ENCODE results near the gene ZNF197. TPM values are rescaled to one million over a fixed set of nuclear protein-coding genes. Genes with fewer than 3 reads are reported as not detected.
A peak's percentile ranks its signal among the peaks of the same experiment; 100 is the strongest.

ZNF197 gene
- total and polyA plus RNA-seq, 2 experiments from 2014 or later = 13.0 to 52.5 TPM

DNA sequence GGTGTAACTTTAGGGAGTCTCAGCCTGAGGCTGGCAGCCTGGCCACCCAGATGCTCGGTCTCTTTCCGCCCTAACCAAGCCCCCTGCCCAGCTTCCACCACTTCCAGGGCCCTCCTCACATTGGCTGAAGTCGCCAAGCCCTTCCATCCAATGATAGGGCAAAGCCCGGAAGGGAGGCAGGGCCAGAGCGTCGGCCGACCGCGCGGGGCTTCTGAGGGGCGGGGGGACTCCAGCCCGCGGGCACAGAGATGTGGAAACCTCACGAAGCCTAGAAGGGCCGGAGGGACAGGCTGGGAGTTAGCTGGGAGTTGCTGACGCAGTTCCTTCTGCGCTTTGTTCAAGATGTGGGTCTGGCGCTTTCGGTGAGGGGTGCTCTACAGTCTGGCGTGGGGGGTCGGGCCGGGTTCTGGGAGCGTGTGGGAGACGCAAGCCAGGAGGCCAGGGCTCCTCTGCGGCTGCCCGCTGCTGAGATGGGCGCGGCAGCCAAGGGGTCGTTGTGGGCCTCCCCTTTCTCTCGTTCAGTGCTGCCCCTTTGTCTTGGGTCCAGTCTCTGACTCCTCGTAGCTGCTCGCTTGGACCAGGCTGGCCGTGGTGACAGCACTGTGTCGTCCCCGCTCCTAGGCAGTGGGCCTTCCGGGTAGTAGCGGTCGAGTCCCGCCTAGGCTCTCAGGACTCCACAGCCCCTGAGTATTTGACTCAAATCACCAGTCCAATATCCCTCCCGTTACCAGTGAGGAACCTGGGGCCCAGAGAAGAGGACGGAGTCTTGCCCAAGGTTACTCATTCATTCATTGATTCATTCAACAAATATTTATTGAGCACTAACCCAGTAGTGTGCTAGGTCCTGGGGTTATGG, 40.0 kb upstream of the ZNF197 start, which contains the start of gene ZNF660:
TSS of gene ZNF660 (plus strand) at position 319 of the 856 bp plus-strand sequence. CDS start 9,230 bp downstream, outside the sequence.
- no peaks in the 10 kb centered on the region for H3K27me3 ChIP-seq
- H3K36me3 ChIP-seq = peaks cover 24% of the 10 kb centered on the region
- peak within 1 kb of the TSS; percentile 60 for H3K4me3 ChIP-seq
- TF ChIP-seq, protein P1, sequence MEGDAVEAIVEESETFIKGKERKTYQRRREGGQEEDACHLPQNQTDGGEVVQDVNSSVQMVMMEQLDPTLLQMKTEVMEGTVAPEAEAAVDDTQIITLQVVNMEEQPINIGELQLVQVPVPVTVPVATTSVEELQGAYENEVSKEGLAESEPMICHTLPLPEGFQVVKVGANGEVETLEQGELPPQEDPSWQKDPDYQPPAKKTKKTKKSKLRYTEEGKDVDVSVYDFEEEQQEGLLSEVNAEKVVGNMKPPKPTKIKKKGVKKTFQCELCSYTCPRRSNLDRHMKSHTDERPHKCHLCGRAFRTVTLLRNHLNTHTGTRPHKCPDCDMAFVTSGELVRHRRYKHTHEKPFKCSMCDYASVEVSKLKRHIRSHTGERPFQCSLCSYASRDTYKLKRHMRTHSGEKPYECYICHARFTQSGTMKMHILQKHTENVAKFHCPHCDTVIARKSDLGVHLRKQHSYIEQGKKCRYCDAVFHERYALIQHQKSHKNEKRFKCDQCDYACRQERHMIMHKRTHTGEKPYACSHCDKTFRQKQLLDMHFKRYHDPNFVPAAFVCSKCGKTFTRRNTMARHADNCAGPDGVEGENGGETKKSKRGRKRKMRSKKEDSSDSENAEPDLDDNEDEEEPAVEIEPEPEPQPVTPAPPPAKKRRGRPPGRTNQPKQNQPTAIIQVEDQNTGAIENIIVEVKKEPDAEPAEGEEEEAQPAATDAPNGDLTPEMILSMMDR (IDR thresholded peaks at IDR 0.05; ENCODE audit: low read depth, low read length) = no peak
- H3K9me3 ChIP-seq (ENCODE audit: low read depth) = no peaks in the 10 kb centered on the region
- H3K4me1 ChIP-seq (ENCODE audit: low read depth) = peaks cover 12% of the 10 kb centered on the region
- H3K27ac ChIP-seq = peak within 1 kb of the TSS; percentile 84
- peak; percentile 90 to 97 for DNase-seq (ENCODE audit: low read depth in 1 of 2, low spot score in 1 of 2)

DNA sequence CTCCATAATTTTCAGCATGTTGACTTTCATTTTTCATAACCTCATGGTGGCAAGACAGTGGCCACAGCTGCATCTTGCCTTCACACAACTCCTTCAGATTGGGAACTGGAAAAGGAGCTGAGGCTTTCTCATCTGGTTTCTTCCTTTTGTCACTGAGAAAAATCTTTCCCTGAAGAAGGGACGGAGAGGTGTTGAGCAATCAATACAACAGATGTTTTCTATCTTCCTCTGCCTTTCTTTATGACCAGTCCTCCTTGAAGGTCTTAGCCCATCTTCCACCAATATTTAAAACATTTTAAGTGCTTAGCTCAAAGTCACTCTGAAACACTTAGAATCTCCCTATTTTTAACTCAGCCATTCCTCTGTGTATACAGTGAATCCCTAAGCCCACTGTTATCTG, 28.2 kb upstream of the ZNF197 start:
- Histone ChIP-seq H3K36me3 (peaks cover 18% of the 10 kb centered on the region), H3K9me3 (ENCODE audit: low read depth) (no peaks in the 10 kb centered on the region), H3K27me3 (no peaks in the 10 kb centered on the region), H3K27ac (no peak overlapping the region), H3K4me1 (ENCODE audit: low read depth) (no peaks in the 10 kb centered on the region), H3K4me3 (no peak overlapping the region)
- no peak for DNase-seq (ENCODE audit: low read depth in 1 of 2, low spot score in 1 of 2)
- TF ChIP-seq, protein P1 (IDR thresholded peaks at IDR 0.05; ENCODE audit: low read depth, low read length) = no peak

DNA sequence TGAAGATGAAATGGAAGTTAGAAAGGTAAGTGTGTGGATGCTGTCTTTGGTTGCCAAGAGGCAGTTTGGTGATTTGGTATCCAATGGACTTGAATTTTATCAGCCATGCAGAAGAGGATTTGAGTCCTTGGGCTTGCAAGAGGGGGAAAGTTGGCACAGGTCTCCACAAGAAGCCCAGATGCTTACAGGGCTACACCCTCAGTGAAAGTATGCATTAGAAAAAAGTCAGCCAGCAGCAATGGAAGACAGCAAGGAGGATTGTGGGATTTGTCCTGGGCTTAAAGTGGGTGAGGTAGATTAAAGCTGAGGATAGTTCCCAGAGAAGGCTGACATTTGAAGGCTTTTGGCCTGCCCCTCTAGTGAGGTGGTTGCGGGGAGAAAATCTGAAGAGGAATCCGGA, 23.1 kb upstream of the ZNF197 start:
- no peak overlapping the region for H3K27ac ChIP-seq
- H3K9me3 ChIP-seq (ENCODE audit: low read depth) = no peaks in the 10 kb centered on the region
- peaks cover 2% of the 10 kb centered on the region for H3K36me3 ChIP-seq
- H3K4me1 ChIP-seq (ENCODE audit: low read depth) = no peaks in the 10 kb centered on the region
- TF ChIP-seq, protein P1 (IDR thresholded peaks at IDR 0.05; ENCODE audit: low read depth, low read length) = no peak
- no peaks in the 10 kb centered on the region for H3K27me3 ChIP-seq
- H3K4me3 ChIP-seq = no peak overlapping the region
- no peak for DNase-seq (ENCODE audit: low read depth in 1 of 2, low spot score in 1 of 2)

DNA sequence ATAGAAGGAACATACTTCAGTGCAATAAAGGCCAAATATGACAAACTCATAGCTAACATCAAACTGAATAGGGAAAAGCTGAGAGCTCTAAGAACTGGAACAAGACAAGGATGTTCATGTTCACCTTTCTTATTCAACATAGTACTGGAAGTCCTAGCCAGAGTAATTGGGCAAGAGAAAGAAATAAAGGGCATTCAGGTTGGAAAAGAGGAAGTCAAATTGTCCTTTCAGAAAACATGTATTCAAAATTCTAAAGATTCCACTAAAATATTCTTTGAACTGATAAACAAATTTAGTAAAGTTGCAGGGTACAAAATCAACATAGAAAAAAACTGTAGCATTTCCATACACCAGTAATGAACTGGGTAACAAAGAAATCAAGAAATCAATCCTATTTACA, 12.2 kb upstream of the ZNF197 start:
- Histone ChIP-seq H3K27ac (no peak overlapping the region), H3K36me3 (no peaks in the 10 kb centered on the region), H3K4me3 (no peak overlapping the region), H3K27me3 (no peaks in the 10 kb centered on the region), H3K9me3 (ENCODE audit: low read depth) (no peaks in the 10 kb centered on the region), H3K4me1 (ENCODE audit: low read depth) (no peaks in the 10 kb centered on the region)
- DNase-seq (ENCODE audit: low read depth in 1 of 2, low spot score in 1 of 2) = no peak
- TF ChIP-seq, protein P1 (IDR thresholded peaks at IDR 0.05; ENCODE audit: low read depth, low read length) = no peak

DNA sequence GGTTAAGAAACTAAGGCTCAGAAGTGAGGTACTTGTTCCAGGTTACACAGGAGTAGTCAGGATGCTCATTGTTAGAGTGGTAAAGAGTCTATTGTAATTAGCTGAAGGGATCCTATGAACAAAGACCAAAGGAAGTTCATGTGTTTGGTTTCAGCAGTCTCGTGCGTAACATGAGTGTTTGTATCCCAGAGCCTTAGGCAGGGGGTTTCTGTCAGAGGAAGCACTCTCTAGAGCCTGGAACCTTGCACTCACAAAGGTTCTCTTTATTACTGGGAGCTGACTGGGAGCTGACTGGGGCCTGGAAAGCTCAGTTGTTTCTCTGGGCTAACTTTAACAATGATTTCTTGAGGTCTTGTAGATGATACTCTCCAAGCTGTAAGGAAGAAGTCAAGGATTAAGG, 3.9 kb downstream of the ZNF197 start:
- Histone ChIP-seq H3K4me1 (ENCODE audit: low read depth) (peaks cover 22% of the 10 kb centered on the region), H3K27me3 (no peaks in the 10 kb centered on the region), H3K9me3 (ENCODE audit: low read depth) (no peaks in the 10 kb centered on the region), H3K27ac (no peak overlapping the region), H3K36me3 (peaks cover 17% of the 10 kb centered on the region), H3K4me3 (no peak overlapping the region)
- no peak for DNase-seq (ENCODE audit: low read depth in 1 of 2, low spot score in 1 of 2)
- TF ChIP-seq, protein P1 (IDR thresholded peaks at IDR 0.05; ENCODE audit: low read depth, low read length) = no peak

Measured in cardiac muscle cell (in vitro differentiated cells and primary cell).